Globus pallidus (tissue), 1 donor: ENCODE measurements around the gene USF1.
"Not testable (repeated sequence)": the region's sequence is repeated elsewhere in the genome, so short reads cannot be mapped to it uniquely, and the experiment has no call there.

ENCODE experiments used
- DNase-seq: peaks from one replicate; pipeline ENCODE4 v3.0.0-alpha.2; 2015; ENCODE audit warnings: low spot score

USF1 gene

GRCh38 chr1:161019751-161020495 is 25.9 kb downstream of the USF1 start:
- no peak for DNase-seq

GRCh38 chr1:161019111-161019660 is 26.6 kb downstream of the USF1 start:
- DNase-seq = not testable (repeated sequence)

- DNase-seq = no peak
These were observed 27.2 kb downstream of the USF1 start for GRCh38 chr1:161018631-161018930.

- DNase-seq = no peak
These were observed 27.8 kb downstream of the USF1 start for GRCh38 chr1:161017756-161018630.

GRCh38 chr1:161017181-161017580 is 28.6 kb downstream of the USF1 start:
- not testable (repeated sequence) for DNase-seq

- DNase-seq = not testable (repeated sequence)
These were observed 29.1 kb downstream of the USF1 start for GRCh38 chr1:161016683-161017082.

- DNase-seq = peak; percentile 62
These were observed 32.1 kb downstream of the USF1 start for GRCh38 chr1:161013488-161014230.

GRCh38 chr1:161013131-161013487 is 32.7 kb downstream of the USF1 start:
- DNase-seq = no peak

- DNase-seq = no peak
These were observed 33.4 kb downstream of the USF1 start for GRCh38 chr1:161012420-161012819.

GRCh38 chr1:161009602-161010211 is 36.1 kb downstream of the USF1 start:
- no peak for DNase-seq

- no peak for DNase-seq
These were observed 36.8 kb downstream of the USF1 start for GRCh38 chr1:161008869-161009510.

- DNase-seq = no peak
These were observed 38.4 kb downstream of the USF1 start for GRCh38 chr1:161007369-161007768.

- no peak for DNase-seq
These were observed 39.2 kb downstream of the USF1 start for GRCh38 chr1:161006563-161006962.

- DNase-seq = no peak
These were observed 44.3 kb downstream of the USF1 start for GRCh38 chr1:161001525-161001924.

GRCh38 chr1:161000736-161001480 is 44.9 kb downstream of the USF1 start:
- DNase-seq = no peak

GRCh38 chr1:160999376-160999775 is 46.4 kb downstream of the USF1 start:
- no peak for DNase-seq

GRCh38 chr1:160997323-160998038 is 48.3 kb downstream of the USF1 start:
- peak; percentile 33 for DNase-seq

- DNase-seq = no peak
These were observed 49.6 kb downstream of the USF1 start for GRCh38 chr1:160996178-160996577.

- no peak for DNase-seq
These were observed 52.1 kb downstream of the USF1 start for GRCh38 chr1:160993544-160994193.

- DNase-seq = not testable (repeated sequence)
These were observed 53.7 kb downstream of the USF1 start for GRCh38 chr1:160992036-160992435.
